NCI-H526 treated with DMSO at 0.1 percent for 48 hours (cell line): ENCODE data around the gene CCDC106.

ENCODE experiments used
- DNase-seq: peaks from one replicate; lab custom pipeline; 2025; lab: John Stamatoyannopoulos, UW

Gene CCDC106

GRCh38 chr19:55650602-55651230, 2.7 kb downstream of the CCDC106 start:
- no peak for DNase-seq

- DNase-seq = no peak
These were observed 3.2 kb downstream of the CCDC106 start for GRCh38 chr19:55651236-55651635.

DNA sequence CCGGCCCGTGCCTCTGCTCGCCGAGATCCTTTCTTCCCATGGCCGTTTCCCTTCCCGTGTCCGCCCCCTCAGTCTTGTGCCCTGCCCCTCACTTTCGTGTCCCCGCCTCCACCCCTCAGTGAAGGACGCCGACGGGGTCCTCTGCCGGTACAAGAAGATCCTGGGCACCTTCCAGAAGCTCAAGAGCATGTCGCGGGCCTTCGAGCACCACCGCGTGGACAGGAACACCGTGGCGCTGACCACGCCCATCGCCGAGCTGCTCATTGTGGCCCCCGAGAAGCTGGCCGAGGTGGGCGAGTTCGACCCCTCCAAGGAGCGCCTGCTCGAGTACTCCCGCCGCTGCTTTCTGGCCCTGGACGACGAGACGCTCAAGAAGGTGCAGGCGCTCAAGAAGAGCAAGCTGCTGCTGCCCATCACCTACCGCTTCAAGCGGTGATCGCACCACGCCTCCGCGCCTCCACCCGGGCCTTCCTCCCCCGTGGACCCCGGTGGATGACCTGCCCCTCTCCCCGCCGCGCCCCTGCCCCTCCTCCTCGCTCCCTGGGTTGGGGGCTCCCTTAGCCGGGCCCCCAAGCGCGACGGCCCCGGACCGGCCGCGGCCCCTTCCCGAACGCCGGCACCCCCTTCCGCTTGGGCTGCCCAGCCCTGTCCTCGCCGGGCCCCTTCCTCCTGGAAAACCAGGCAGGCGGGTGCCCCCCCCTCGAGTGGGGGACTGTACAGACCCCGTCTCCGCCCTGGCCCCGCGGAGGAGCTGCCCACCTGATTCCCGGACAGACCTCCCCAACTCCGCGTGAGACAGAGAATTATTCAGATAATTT, 4.5 kb downstream of the CCDC106 start:
- no peak for DNase-seq

GRCh38 chr19:55653651-55654322, 5.8 kb downstream of the CCDC106 start:
- DNase-seq = peak; percentile 99

- DNase-seq = peak; percentile 99
These were observed 6.4 kb downstream of the CCDC106 start for GRCh38 chr19:55654323-55654867.

DNA sequence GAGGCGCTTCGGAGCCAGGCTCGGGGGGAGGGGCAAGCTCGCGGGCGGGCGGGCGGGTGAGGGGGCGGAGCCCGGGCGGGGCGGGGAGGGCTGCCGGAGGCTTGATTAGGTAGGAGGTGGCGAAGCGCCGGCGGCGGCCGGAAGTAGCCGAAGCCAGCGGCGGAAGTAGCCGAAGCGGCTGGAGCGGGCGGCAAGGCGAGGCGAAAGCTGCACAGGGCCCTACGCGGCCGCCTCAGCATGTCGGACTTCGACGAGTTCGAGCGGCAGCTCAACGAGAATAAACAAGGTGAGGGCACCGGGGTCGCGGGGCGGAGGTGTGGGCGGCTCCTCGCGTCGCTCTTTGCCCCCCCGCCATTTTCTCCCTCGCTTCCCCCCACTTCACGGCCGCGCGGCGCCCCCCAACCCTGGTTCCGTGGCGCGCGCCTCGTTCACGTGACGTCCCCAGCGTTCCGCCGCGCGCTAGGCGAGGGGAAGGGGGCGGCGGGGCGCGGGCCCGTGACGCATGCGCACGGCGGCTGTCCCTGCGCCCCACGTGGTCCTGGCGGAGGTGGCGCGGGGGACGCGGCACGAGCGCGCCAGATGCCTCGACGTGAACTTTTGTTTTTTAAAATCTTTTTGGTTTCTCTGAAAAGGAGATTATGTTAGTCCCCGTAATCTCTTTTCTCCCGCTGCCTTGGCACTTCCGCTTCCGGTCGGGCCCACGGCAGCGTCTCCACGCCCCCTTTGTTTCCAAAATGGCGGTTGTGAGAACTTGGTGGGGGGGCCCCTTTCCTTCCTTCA, 7.0 kb downstream of the CCDC106 start, which contains the start of gene U2AF2:
Gene U2AF2, plus strand, starts transcription at position 168 of the 780 bp plus-strand sequence. Its CDS starts 70 bp downstream, at position 238.
- peak; percentile 68 for DNase-seq

- no peak for DNase-seq
These were observed 7.6 kb downstream of the CCDC106 start for GRCh38 chr19:55655648-55656040.

DNA sequence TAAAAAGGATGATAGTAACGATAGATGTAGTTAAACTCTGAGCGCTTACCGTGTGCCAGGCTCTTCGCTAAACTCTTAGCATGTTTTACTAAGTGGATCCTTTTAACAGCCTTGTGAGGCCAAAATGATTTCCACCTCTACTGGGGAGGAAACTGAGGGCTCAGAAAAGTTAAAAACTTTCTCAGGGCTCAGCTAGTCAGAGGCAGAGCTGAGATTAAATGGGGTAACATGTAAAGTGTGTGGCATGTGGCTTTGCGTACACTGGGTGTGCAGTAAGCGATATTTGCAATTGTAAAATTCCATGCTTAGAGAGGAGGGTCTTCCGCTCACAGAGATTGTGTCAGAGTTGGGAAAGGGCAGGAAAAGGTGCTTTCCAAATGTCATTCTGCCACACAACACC, 8.5 kb downstream of the CCDC106 start:
- DNase-seq = no peak

- DNase-seq = peak; percentile 47
These were observed 9.2 kb downstream of the CCDC106 start for GRCh38 chr19:55656988-55657747.

- no peak for DNase-seq
These were observed 10.9 kb downstream of the CCDC106 start for GRCh38 chr19:55658846-55659459.

DNA sequence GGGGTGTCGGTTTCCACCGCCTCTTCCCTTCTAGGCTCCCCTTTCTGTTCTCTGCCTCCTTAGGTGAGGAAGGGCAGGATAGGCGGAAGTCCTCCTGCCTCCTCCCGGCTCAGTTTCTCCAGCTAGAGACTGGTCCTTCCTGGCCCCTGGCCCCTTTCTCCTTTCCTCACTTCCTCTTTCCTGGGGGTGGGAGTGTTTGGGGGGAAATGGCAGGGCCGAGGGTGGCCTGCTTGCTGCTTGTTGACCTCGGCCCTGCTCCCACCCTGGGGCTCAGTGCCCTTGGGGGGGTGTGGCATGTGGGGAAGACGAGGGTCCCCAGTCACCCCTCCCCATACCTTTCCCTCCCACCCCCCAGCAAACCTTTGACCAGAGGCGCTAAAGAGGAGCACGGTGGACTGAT, 11.8 kb downstream of the CCDC106 start:
- no peak for DNase-seq

DNA sequence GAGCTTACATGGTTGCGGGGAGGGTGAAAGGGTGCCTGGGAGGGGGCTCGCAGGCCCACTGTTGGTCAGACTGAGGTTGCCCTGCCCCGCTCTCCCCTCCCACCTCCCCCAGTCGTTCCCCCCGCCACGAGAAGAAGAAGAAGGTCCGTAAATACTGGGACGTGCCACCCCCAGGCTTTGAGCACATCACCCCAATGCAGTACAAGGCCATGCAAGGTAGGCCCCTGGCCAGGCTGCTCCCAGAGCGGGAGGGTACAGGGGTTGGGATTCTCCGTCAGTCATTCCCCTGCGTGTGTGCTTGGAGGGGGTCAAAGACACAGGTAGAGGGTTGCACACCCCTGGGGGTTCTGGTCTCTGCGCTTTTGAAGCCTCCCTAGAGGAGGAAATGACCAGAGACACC, 12.4 kb downstream of the CCDC106 start:
- DNase-seq = no peak

DNA sequence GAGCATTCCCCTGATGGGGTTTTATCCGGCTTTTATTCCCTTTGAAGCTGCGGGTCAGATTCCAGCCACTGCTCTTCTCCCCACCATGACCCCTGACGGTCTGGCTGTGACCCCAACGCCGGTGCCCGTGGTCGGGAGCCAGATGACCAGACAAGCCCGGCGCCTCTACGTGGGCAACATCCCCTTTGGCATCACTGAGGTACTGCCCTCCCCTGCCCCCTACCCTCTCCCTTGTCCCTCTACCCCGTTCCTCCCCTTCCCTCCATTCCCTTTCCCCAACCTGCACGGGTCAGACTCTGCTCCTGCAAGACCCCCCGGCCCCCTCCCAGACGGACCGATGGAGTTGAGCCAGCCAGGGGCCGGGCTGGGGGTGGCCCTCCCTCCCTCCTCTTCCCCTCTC, 13.0 kb downstream of the CCDC106 start:
- DNase-seq = no peak

GRCh38 chr19:55661826-55662225, 13.8 kb downstream of the CCDC106 start:
- no peak for DNase-seq

- DNase-seq = no peak
These were observed 16.0 kb downstream of the CCDC106 start for GRCh38 chr19:55663846-55664536.

DNA sequence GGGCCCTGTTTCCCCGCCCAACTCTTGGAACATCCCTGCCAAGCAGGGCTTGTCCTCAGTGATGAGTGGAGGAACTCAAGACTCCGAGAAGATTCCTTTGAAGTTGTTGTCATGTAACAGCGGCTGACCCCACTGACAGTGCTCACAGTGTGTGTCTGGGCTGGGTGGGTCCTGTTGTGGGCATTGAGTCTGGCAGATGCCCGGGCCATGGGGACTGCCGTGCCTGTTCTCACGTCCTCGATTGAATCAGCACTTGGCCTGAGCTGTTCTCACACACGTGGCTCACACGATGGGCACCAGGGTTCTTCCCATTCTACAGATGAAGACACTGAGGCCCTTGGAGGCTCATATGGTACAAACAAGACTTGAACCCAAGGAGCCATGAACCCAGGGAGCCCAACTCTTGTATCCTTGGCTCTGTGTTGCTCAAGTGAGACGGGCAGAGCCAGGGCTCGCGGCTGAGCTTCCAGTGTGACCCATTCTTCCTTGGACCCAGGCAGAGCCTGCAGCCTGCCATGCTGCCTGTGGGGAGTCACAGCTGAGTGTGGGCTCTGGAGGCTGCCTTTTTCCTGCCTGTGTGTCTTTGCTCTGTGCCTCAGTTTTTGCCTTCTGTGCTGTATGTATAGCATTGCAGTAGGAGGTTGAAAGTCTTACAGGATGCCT, 18.5 kb downstream of the CCDC106 start:
- no peak for DNase-seq

DNA sequence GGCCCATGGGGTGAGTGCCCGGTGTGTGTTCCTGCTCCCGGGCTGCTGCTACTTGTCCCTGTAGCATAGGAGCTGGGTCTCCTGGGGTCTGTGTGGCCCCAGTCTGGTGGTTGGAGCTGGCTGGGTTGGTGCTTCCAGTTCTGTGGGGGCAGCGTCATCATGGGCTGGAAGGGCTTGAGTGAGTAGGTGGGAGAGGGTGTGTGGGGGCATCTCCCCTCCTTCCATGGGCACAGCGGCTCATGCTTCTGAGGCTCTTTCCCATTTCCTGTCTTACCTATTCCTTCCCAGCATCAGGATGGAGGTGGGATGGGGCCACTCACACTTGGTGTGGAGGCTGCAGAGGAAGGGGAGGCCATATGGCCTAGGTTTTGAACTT, 19.0 kb downstream of the CCDC106 start:
- DNase-seq = no peak

GRCh38 chr19:55667511-55667910, 19.5 kb downstream of the CCDC106 start:
- no peak for DNase-seq

GRCh38 chr19:55667958-55668357, 19.9 kb downstream of the CCDC106 start:
- no peak for DNase-seq
